GM06990 (cell line): ENCODE measurements around the gene NAIF1.

Experiments
- DNase-seq: peaks from one replicate; pipeline ENCODE4 v3.0.0-alpha.2; 2011; ENCODE audit not compliant: insufficient read length; ENCODE audit errors: extremely low read depth
- H3K27me3 ChIP-seq: replicated peaks from 2 replicates; pipeline ENCODE4 v1.6.0; 2011; ENCODE audit warnings: low read length; ENCODE audit not compliant: control insufficient read depth, insufficient read depth
- H3K36me3 ChIP-seq: 2 replicates; pipeline ENCODE4 v1.5.1; 2011; ENCODE audit warnings: low read length; ENCODE audit not compliant: control insufficient read depth, insufficient read depth
- H3K4me3 ChIP-seq: replicated peaks from 2 replicates; pipeline ENCODE4 v1.5.1; 2011; ENCODE audit warnings: low read depth, mild to moderate bottlenecking, control low read depth, low read length
- CTCF ChIP-seq: IDR thresholded peaks from 2 replicates; pipeline ENCODE4 v1.5.1; 2011; ENCODE audit warnings: low read length, control low read depth, mild to moderate bottlenecking, inconsistent platforms; ENCODE audit not compliant: insufficient read depth, poor library complexity, severe bottlenecking

NAIF1 gene

DNA sequence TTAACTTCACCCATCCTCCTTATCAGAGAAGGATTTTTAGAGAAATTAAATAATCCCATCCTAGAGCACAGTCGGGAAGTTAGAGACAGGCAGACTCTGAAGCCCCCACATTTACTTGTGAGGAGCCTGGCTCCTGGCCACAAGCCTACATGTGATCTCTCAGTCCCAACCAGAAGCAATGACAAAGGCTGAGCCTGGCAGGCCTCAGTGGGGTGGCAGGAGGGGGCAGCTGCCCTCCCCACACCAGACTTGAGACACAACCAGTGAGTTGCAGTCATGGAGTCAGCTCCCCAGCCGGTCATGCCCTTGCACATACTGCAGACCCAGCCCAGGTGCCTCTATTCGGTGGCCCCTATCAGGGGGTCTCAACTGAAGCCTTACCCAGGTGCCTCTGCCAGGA is 11.0 kb downstream of the NAIF1 start:
- Histone ChIP-seq H3K36me3 (no peaks in the 10 kb centered on the region), H3K4me3 (no peak overlapping the region), H3K27me3 (no peaks in the 10 kb centered on the region; the same call in 1 of the 2 replicates)
- DNase-seq, result no peak
- TF ChIP-seq CTCF, result no peak

DNA sequence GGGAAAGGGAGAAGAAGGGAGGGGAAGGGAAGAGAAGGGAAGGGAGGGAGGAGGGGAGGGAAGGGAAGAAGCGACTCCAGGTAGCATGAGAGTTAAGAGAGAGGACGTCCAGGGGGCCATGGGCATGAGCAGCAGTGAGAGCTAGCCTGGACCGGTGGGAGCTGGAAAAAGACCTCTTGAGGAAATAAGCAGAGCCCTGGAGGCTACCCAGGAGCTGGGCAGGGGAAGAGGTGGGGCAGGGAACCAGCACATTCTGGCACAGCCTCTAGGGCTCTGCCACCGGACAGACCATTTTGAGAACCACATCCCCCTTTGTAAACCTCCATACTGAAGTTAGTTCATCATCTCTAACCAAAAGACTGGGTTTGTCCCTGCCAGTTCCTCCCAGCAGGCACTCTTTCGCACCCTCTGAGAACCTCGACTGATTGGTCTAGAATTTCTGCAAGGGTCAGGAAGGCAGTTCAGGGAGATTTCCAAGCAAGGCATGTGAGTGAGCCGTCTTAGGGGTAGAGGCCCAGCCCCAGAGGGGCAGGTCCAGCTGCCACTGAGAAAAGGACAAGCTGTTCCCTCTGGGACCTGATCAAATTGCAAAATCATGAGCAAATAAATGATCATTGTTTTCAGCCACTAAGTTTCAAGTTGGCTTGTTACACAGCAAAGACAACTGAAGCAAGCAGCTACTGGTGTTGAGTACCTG is 11.6 kb downstream of the NAIF1 start:
- no peak for TF ChIP-seq CTCF
- DNase-seq, result no peak
- H3K36me3 ChIP-seq, result no peaks in the 10 kb centered on the region
- no peak overlapping the region for H3K4me3 ChIP-seq
- H3K27me3 ChIP-seq, result no peaks in the 10 kb centered on the region; the same call in 1 of the 2 replicates

DNA sequence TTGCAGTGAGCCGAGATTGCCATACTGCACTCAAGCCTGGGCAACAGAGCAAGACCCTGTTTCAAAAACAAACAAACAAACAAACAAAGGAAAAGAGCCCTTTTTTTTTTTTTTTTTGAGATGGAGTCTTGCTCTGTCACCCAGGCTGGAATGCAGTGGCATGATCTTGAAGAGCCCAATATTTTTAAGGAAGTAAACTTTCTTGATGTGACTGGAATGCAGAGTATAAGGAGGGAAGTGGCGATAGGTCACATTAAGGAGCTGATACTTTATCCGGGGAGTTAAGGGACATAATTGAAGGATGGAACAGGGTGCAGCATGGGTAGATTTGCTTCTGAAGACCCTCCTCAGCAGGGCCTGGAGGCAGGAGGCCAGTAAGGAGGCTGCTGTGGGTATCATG is 13.0 kb downstream of the NAIF1 start:
- no peak for DNase-seq
- H3K27me3 ChIP-seq, result no peaks in the 10 kb centered on the region; the same call in 1 of the 2 replicates

DNA sequence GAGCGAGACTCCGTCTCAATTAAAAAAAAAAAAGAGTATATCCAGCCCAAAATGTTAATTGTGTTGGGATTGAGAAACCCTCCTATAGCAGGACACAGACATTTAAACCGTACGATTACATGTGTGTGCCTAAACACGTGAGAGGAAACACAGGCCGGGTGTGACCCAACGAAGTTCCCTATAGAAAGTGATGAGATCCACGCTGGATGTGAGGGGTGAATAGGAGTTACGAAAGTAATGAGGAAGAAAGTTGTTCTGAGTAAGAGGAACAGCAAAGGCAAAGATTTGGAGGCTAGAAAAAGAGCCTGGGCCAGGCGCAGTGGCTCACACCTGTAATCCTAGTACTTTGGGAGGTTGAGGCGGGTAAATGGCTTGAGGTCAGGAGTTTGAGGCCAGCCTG is 13.6 kb downstream of the NAIF1 start:
- no peak for TF ChIP-seq CTCF
- no peak for DNase-seq
- no peaks in the 10 kb centered on the region for H3K36me3 ChIP-seq
- H3K27me3 ChIP-seq, result no peaks in the 10 kb centered on the region; the same call in 1 of the 2 replicates
- H3K4me3 ChIP-seq, result no peak overlapping the region

More for the DNA sequence above, 13.0 kb downstream of the NAIF1 start:
- TF ChIP-seq CTCF, result no peak
- Histone ChIP-seq H3K4me3 (no peak overlapping the region), H3K36me3 (no peaks in the 10 kb centered on the region)

DNA sequence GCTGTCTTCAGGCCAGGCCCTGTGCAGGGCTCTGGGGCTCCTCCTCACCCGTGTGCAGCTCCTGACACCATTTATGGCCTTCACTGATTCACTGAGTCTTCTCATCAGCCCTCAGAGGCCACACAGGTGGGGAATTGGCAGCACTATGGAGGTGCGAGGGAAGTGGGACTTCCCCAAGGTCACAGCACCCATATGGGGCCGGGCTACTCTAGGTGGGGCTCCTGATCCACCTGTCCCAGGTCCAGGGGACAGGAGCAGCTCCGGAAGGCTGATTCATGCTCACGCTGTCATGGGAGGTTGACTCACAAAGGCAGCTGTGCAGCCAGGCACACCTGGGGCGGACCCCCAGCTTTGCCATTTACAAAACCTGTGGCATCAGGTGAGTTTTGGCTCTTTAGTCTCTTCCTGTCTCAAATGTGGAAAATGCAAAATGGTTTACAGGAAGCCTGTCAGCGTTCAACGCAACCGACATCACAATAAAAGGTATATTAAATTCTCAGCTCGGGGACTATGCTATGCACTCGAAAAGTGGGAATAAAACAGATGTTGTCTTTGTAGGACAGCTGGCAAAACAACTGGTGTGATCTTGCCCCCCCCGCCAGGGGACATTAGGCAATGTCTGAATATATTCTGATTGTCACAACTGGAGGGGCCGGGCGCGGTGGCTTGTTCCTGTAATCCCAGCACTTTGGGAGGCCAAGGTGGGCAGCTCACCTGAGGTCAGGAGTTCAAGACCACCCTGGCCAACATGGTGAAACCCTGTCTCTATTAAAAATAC is 15.0 kb downstream of the NAIF1 start:
- Histone ChIP-seq H3K4me3 (no peak overlapping the region), H3K27me3 (no peaks in the 10 kb centered on the region; the same call in 1 of the 2 replicates), H3K36me3 (no peaks in the 10 kb centered on the region)
- no peak for DNase-seq
- no peak for TF ChIP-seq CTCF
